WTC11 (cell line): Measurements from ENCODE around the gene IL1RAP. TPM values are rescaled to one million over a fixed set of nuclear protein-coding genes. Genes with fewer than 3 reads are reported as not detected.

Experiments
- ATAC-seq: fragments of 200-7000 bp; cut with Tn5 transposase; 2 replicates; pipeline ENCODE4 v1.10.0; 2021; ENCODE audit warnings: mild to moderate bottlenecking, moderate library complexity
- CTCF ChIA-PET: fragments of 300-600 bp; sonication (Branson Sonifier 250); formaldehyde crosslinking; loops from one replicate; lab custom pipeline; 2021; ENCODE audit warnings: antibody characterized with exemption; lab: Charles Lee
- POLR2A ChIA-PET: fragments of 350-600 bp; sonication (Branson Sonifier 250); formaldehyde crosslinking; loops from one replicate; lab custom pipeline; 2021; ENCODE audit warnings: antibody characterized with exemption; lab: Charles Lee
- DNase-seq: peaks from one replicate; pipeline ENCODE4 v3.0.0; 2021; ENCODE audit warnings: low spot score
- H3K27ac Mint-ChIP-seq: 2 replicates; pipeline ENCODE4 v1.8.0; 2021; ENCODE audit warnings: mixed read lengths
- H3K27me3 Mint-ChIP-seq: 2 replicates; pipeline ENCODE4 v1.8.0; 2021; ENCODE audit warnings: low read depth, mild to moderate bottlenecking, moderate library complexity, mixed read lengths
- H3K36me3 Mint-ChIP-seq: 2 replicates; pipeline ENCODE4 v1.8.0; 2021; ENCODE audit warnings: mixed read lengths
- H3K4me1 Mint-ChIP-seq: 2 replicates; pipeline ENCODE4 v1.8.0; 2022; ENCODE audit warnings: mixed read lengths
- H3K4me3 Mint-ChIP-seq: 2 replicates; pipeline ENCODE4 v1.8.0; 2021; ENCODE audit warnings: mild to moderate bottlenecking, moderate library complexity, mixed read lengths
- H3K9me3 Mint-ChIP-seq: 2 replicates; pipeline ENCODE4 v1.8.0; 2021; ENCODE audit warnings: mixed read lengths
- CBFB ChIP-seq: sonication (generic); formaldehyde crosslinking; IDR thresholded peaks from 2 replicates; pipeline ENCODE4 v1.8.1; 2022; ENCODE audit warnings: mild to moderate bottlenecking, low read depth, missing genetic modification reagents
- CTCF ChIP-seq: fragments of 200-600 bp; IDR thresholded peaks from 2 replicates; pipeline ENCODE4 v1.8.0; 2022; ENCODE audit warnings: antibody characterized with exemption
- E2F4 ChIP-seq: sonication (generic); formaldehyde crosslinking; IDR thresholded peaks from 2 replicates; pipeline ENCODE4 v1.8.1; 2022; ENCODE audit warnings: low read depth, mild to moderate bottlenecking, moderate library complexity, missing genetic modification reagents, borderline replicate concordance
- ELF4 ChIP-seq: sonication (generic); formaldehyde crosslinking; IDR thresholded peaks from 2 replicates; pipeline ENCODE4 v1.8.1; 2022; ENCODE audit warnings: low read depth, mild to moderate bottlenecking, moderate library complexity, missing genetic modification reagents
- EMX1 ChIP-seq: fragments of 250-450 bp; sonication (Bioruptor Pico); IDR thresholded peaks from 2 replicates; pipeline ENCODE4 v1.8.0; 2021; ENCODE audit warnings: mild to moderate bottlenecking
- FOXJ3 ChIP-seq: sonication (generic); formaldehyde crosslinking; IDR thresholded peaks from 2 replicates; pipeline ENCODE4 v1.9.0; 2021; ENCODE audit warnings: missing genetic modification reagents, mild to moderate bottlenecking, borderline replicate concordance
- GRHL2 ChIP-seq: fragments of 250-450 bp; sonication (Bioruptor Pico); IDR thresholded peaks from 2 replicates; pipeline ENCODE4 v1.8.0; 2022; ENCODE audit warnings: mild to moderate bottlenecking, moderate library complexity; ENCODE audit not compliant: insufficient replicate concordance, severe bottlenecking
- IRF2 ChIP-seq: sonication (generic); formaldehyde crosslinking; IDR thresholded peaks from 2 replicates; pipeline ENCODE4 v1.8.0; 2022; ENCODE audit warnings: low read depth, missing genetic modification reagents, borderline replicate concordance
- KAT7 ChIP-seq: sonication (generic); formaldehyde crosslinking; IDR thresholded peaks from 2 replicates; pipeline ENCODE4 v1.8.1; 2023; ENCODE audit warnings: missing genetic modification reagents, mild to moderate bottlenecking, borderline replicate concordance
- MYBL2 ChIP-seq: sonication (generic); formaldehyde crosslinking; IDR thresholded peaks from 2 replicates; pipeline ENCODE4 v1.8.1; 2023; ENCODE audit warnings: mild to moderate bottlenecking, moderate library complexity, missing genetic modification reagents
- OVOL2 ChIP-seq: fragments of 250-450 bp; sonication (Bioruptor Pico); IDR thresholded peaks from 2 replicates; pipeline ENCODE4 v1.9.0; 2021; ENCODE audit warnings: mild to moderate bottlenecking, borderline replicate concordance
- RORB ChIP-seq: fragments of 250-450 bp; sonication (Bioruptor Pico); IDR thresholded peaks from 2 replicates; pipeline ENCODE4 v1.9.0; 2021; ENCODE audit warnings: mild to moderate bottlenecking
- SMAD3 ChIP-seq: sonication (generic); formaldehyde crosslinking; IDR thresholded peaks from 2 replicates; pipeline ENCODE4 v1.8.0; 2022; ENCODE audit warnings: missing genetic modification reagents, mild to moderate bottlenecking, borderline replicate concordance
- STAT6 ChIP-seq: sonication (generic); formaldehyde crosslinking; conservative IDR thresholded peaks from 2 replicates; pipeline ENCODE4 v1.8.1; 2023; ENCODE audit warnings: mild to moderate bottlenecking, low read depth, missing genetic modification reagents, moderate library complexity
- TCF7 ChIP-seq: sonication (generic); formaldehyde crosslinking; IDR thresholded peaks from 2 replicates; pipeline ENCODE4 v1.8.0; 2022; ENCODE audit warnings: mild to moderate bottlenecking, low read depth, missing genetic modification reagents, moderate library complexity
- ZBTB21 ChIP-seq: sonication (generic); formaldehyde crosslinking; IDR thresholded peaks from 2 replicates; pipeline ENCODE4 v1.8.1; 2023; ENCODE audit warnings: mild to moderate bottlenecking, missing genetic modification reagents, borderline replicate concordance
- ZNF263 ChIP-seq: sonication (generic); formaldehyde crosslinking; IDR thresholded peaks from 2 replicates; pipeline ENCODE4 v1.8.1; 2022; ENCODE audit warnings: low read depth, mild to moderate bottlenecking, moderate library complexity, missing genetic modification reagents
- ZNF281 ChIP-seq: sonication (generic); formaldehyde crosslinking; IDR thresholded peaks from 2 replicates; pipeline ENCODE4 v1.8.0; 2023; ENCODE audit warnings: mild to moderate bottlenecking, missing genetic modification reagents
- ZNF396 ChIP-seq: fragments of 250-450 bp; sonication (Bioruptor Pico); IDR thresholded peaks from 2 replicates; pipeline ENCODE4 v1.8.0; 2021; ENCODE audit warnings: mild to moderate bottlenecking, moderate library complexity, borderline replicate concordance
- ZNF425 ChIP-seq: fragments of 250-450 bp; sonication (Bioruptor Pico); conservative IDR thresholded peaks from 2 replicates; pipeline ENCODE4 v1.9.0; 2021; ENCODE audit warnings: mild to moderate bottlenecking
- total RNA-seq: library from RNA; stranded (reverse); gene quantifications from 3 replicates; pipeline ENCODE4 v1.2.3, GENCODE V29; 2021

Gene IL1RAP
- total RNA-seq, 1 experiment from 2014 or later, result 4.5 TPM

GRCh38 chr3:190495796-190496195, 18.1 kb upstream of the IL1RAP start:
- H3K4me3 Mint-ChIP-seq, result no peak overlapping the region
- peaks cover 9% of the 10 kb centered on the region for H3K4me1 Mint-ChIP-seq
- no peaks in the 10 kb centered on the region for H3K36me3 Mint-ChIP-seq
- no peaks in the 10 kb centered on the region for H3K9me3 Mint-ChIP-seq
- no peak for ATAC-seq
- POLR2A ChIA-PET, result no interaction called here
- CTCF ChIA-PET, result no interaction called here
- TF ChIP-seq ZNF396 (CRISPR knock-in tag) (no peak), TCF7 (no peak), MYBL2 (CRISPR knock-in tag) (no peak), CBFB (CRISPR knock-in tag) (no peak), ZNF425 (no peak), IRF2 (no peak), KAT7 (CRISPR knock-in tag) (no peak), ZNF263 (CRISPR knock-in tag) (no peak), FOXJ3 (CRISPR knock-in tag) (no peak), E2F4 (no peak), CTCF (no peak), OVOL2 (no peak), GRHL2 (CRISPR knock-in tag) (no peak), STAT6 (CRISPR knock-in tag) (no peak), RORB (CRISPR knock-in tag) (no peak)
- DNase-seq, result no peak
- H3K27me3 Mint-ChIP-seq, result no peaks in the 10 kb centered on the region
- no peak overlapping the region for H3K27ac Mint-ChIP-seq

- POLR2A ChIA-PET, result interaction anchor here (0.7 kb wide), 1 partner anchor 23 kb away, joined by 3 read pairs; no protein-coding TSS in a partner anchor
- H3K4me1 Mint-ChIP-seq, result peaks cover 9% of the 10 kb centered on the region
- no peaks in the 10 kb centered on the region for H3K9me3 Mint-ChIP-seq
- H3K27me3 Mint-ChIP-seq, result no peaks in the 10 kb centered on the region
- no peak for ATAC-seq
- H3K4me3 Mint-ChIP-seq, result no peak overlapping the region
- TF ChIP-seq ZNF263 (CRISPR knock-in tag), result no peak
- no peak for TF ChIP-seq ELF4 (CRISPR knock-in tag)
- TF ChIP-seq ZNF281 (CRISPR knock-in tag), result no peak
- TF ChIP-seq CTCF, result no peak
- TF ChIP-seq ZBTB21, result no peak
- TF ChIP-seq EMX1, result no peak
- TF ChIP-seq SMAD3, result no peak
- TF ChIP-seq, all 79 proteins: peak for 0
- CTCF ChIA-PET, result no interaction called here
- no peak overlapping the region for H3K27ac Mint-ChIP-seq
- no peak for DNase-seq
- no peaks in the 10 kb centered on the region for H3K36me3 Mint-ChIP-seq
Measured at GRCh38 chr3:190496859-190497258, 17.0 kb upstream of the IL1RAP start.
